Esophagus (tissue), 2 donors: ENCODE measurements around the gene ULK4. TPM values are rescaled to one million over a fixed set of nuclear protein-coding genes. Genes with fewer than 3 reads are reported as not detected.

Source experiments
- H3K27ac ChIP-seq, 2 donors: one replicate each; pipeline ENCODE4 v1.5.1; 2013; ENCODE audit warnings: low read depth in 2 of 2, mild to moderate bottlenecking in 2 of 2, inconsistent platforms in 1 of 2, low read length in 1 of 2, moderate library complexity in 1 of 2
- H3K27me3 ChIP-seq, 2 donors: one replicate each; pipeline ENCODE4 v1.6.1; 2013; ENCODE audit warnings: low read length in 2 of 2, control low read depth in 1 of 2, mild to moderate bottlenecking in 1 of 2; ENCODE audit not compliant: insufficient read depth in 2 of 2, control insufficient read depth in 1 of 2
- H3K36me3 ChIP-seq, 2 donors: one replicate each; pipeline ENCODE4 v1.6.1; 2013; ENCODE audit warnings: low read length in 1 of 2; ENCODE audit not compliant: control insufficient read depth in 2 of 2, insufficient read depth in 2 of 2
- H3K4me1 ChIP-seq, 2 donors: one replicate each; pipeline ENCODE4 v1.6.1; 2013; ENCODE audit warnings: low read length in 1 of 2; ENCODE audit not compliant: control insufficient read depth in 2 of 2, insufficient read depth in 2 of 2
- H3K4me3 ChIP-seq, 2 donors: one replicate each; pipeline ENCODE4 v1.5.1; 2013; ENCODE audit warnings: low read length in 2 of 2, mild to moderate bottlenecking in 2 of 2, low read depth in 1 of 2, moderate library complexity in 1 of 2
- H3K9me3 ChIP-seq, 2 donors: one replicate each; pipeline ENCODE4 v1.6.1; 2013; ENCODE audit warnings: mild to moderate bottlenecking in 2 of 2, low read depth in 1 of 2, low read length in 1 of 2, moderate library complexity in 1 of 2; ENCODE audit not compliant: control insufficient read depth in 2 of 2, insufficient read depth in 1 of 2
- WGBS, 2 donors: extraction: QIAGEN DNeasy Blood & Tissue Kit; methylation state at CpG; one replicate each; pipeline ENCODE4 v1.1.7; 2013; 5-methylcytosine and 5-hydroxymethylcytosine counted together
- polyA plus RNA-seq, 2 donors: library from polyadenylated mRNA; stranded (reverse); fragments of 200-250 nt; gene quantifications; one replicate each; pipeline ENCODE4 v1.2.3, GENCODE V29; 2013
- donor health status: healthy with polysubstance abuse.
- donor health status: Bipolar disorder and iron deficiency.

Gene ULK4
- polyA plus RNA-seq, 2 donors, result 1.1 to 1.3 TPM

- H3K4me1 ChIP-seq, result peaks cover 0 to under 1% of the 10 kb centered on the region in 2 donors
- no peaks in the 10 kb centered on the region for H3K9me3 ChIP-seq
- WGBS, 2 donors, result 75 to 81% methylated on average over 3 of the region's 3 CpGs
- H3K27me3 ChIP-seq, result no peaks in the 10 kb centered on the region
- H3K36me3 ChIP-seq, result no peaks in the 10 kb centered on the region
- H3K27ac ChIP-seq, result no peak overlapping the region
- H3K4me3 ChIP-seq, result no peak overlapping the region
These were observed 701.8 kb downstream of the ULK4 start for GRCh38 chr3:41260063-41260450.

DNA sequence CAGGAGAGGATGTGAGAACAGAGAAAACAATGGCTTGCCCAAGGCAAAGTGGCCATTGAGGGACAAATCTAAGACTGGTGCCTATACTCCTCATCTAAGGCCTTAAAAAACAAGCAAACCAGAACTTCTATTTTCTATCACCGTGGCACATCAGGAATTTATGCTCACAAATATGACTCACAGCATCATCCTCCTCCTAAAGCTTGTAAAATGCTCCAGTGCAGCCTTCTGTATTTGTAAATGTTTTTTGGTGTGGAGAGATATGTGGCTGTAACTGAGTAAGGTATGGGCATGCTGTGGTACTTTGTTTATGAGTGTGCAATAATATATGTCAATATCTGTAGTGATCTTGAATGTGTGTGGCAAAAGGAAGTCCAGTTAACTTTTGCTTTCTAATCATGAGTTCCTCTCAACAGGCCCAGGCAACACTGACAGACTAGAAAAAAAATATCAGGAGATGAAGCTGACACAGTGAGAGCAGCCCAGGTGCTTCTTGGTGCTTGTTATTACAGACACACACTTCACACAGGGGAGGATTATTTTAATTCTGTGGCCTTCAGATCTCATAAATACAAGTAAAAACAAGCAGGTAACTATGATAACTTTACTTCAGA, 702.3 kb downstream of the ULK4 start:
- Histone ChIP-seq H3K27me3 (no peaks in the 10 kb centered on the region), H3K36me3 (no peaks in the 10 kb centered on the region), H3K4me3 (no peak overlapping the region), H3K27ac (no peak overlapping the region), H3K4me1 (no peaks in the 10 kb centered on the region), H3K9me3 (no peaks in the 10 kb centered on the region)
- WGBS, 2 donors, result 47 to 70% methylated on average over 1 of the region's 1 CpG

DNA sequence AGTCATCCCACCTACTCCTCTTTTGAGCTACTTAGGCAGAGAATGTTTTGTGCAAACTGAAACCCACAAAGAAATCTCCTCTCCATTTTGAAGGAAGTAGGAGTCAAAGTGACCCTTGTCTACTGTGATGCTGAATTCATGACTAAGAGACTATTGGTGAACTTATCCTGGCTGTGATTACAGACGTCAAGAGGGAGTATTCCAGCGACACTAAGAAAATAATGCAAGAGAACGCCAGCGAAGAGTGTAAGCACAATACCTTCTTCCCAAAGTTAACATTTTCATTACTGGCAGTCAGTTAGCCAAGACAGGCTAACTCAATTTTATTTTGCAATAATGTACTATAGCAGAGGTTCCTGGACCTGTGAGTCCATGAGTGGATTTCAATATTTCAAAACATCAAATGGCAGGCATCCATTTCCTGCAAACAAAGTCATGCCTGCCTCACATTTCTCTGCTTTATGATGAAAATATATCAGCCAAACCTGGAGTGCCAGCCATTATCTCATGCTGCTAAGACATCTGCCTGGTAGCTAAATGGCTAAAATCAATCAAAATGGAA, 703.6 kb downstream of the ULK4 start:
- 94 to 95% methylated on average over 4 of the region's 4 CpGs for WGBS, 2 donors
- Histone ChIP-seq H3K4me1 (no peaks in the 10 kb centered on the region), H3K27me3 (no peaks in the 10 kb centered on the region), H3K27ac (no peak overlapping the region), H3K4me3 (no peak overlapping the region), H3K36me3 (no peaks in the 10 kb centered on the region), H3K9me3 (no peaks in the 10 kb centered on the region)

- Histone ChIP-seq H3K27me3 (no peaks in the 10 kb centered on the region), H3K27ac (no peak overlapping the region), H3K4me1 (peaks cover 0 to 3% of the 10 kb centered on the region in 2 donors), H3K4me3 (no peak overlapping the region), H3K36me3 (no peaks in the 10 kb centered on the region), H3K9me3 (no peaks in the 10 kb centered on the region)
- WGBS, 2 donors, result 95 to 96% methylated on average over 1 of the region's 1 CpG
These were observed 710.3 kb downstream of the ULK4 start for GRCh38 chr3:41251593-41251992.

DNA sequence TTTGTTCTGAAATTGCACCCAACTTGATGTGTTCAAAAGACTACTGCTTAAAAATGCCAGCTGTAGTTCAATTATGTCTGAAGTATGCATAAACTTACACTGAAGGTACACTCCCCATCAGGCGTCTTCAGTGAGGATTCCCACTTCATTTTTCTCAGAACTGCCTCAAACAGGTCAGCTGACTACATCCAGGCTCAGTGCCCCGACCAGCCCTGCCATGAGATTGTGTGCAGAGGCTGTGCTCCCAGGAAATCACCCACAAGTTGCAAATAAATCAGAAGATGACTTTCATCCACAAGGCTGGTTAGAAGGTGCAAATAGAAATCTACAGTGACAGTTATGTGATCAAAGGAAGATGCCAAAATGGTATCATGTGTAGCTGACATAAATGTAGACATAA, 711.1 kb downstream of the ULK4 start:
- Histone ChIP-seq H3K27ac (no peak overlapping the region), H3K27me3 (no peaks in the 10 kb centered on the region), H3K4me1 (peaks cover 0 to 3% of the 10 kb centered on the region in 2 donors), H3K36me3 (no peaks in the 10 kb centered on the region), H3K9me3 (no peaks in the 10 kb centered on the region), H3K4me3 (no peak overlapping the region)
- WGBS, 2 donors, result 61 to 75% methylated on average over 2 of the region's 2 CpGs

DNA sequence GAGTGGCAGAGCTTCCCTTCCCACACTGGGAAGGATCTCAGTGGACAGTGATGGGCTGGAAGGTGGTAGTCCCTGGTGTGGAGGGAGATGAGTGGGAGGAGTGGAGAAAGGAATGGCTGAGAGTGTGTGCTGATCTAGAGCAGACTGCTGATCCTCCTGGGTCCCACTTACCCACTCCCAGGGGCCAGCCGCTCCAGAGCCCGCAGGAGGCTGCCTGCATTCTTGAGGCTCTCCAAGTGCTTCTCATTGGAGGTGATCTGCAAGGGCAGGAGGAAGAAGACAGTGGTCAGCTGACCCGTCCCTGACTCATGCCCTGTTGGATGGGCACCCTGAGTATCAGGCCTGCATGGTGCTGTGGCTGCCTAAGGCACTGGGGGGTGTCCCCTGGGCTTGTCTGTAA, 712.6 kb downstream of the ULK4 start:
- Histone ChIP-seq H3K27ac (no peak overlapping the region), H3K27me3 (no peaks in the 10 kb centered on the region), H3K4me3 (no peak overlapping the region), H3K36me3 (peaks cover 0 to 5% of the 10 kb centered on the region in 2 donors), H3K4me1 (peaks cover 0 to 3% of the 10 kb centered on the region in 2 donors), H3K9me3 (no peaks in the 10 kb centered on the region)
- 92 to 100% methylated on average over 3 of the region's 3 CpGs for WGBS, 2 donors

DNA sequence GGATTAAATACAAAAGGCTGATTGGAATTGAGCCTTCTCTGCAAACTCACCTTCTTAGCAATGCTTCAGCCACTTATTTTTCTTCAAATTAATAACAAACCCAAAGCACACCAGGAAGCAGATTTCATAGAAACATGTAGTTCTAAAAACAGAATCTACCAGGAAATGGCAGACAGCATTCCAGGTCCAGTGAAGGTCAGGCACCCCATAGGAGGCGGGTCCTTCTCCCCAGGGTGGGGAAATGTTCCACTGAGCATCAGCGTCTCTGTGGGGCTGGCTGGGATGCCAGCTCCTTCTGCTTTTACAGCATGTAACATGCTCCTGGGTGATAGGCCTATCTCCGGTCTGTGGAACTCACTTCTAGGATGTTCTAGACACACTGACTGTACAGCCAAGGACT, 713.4 kb downstream of the ULK4 start:
- peaks cover 0 to 5% of the 10 kb centered on the region in 2 donors for H3K36me3 ChIP-seq
- H3K27me3 ChIP-seq, result no peaks in the 10 kb centered on the region
- H3K9me3 ChIP-seq, result no peaks in the 10 kb centered on the region
- H3K4me1 ChIP-seq, result peaks cover 0 to 3% of the 10 kb centered on the region in 2 donors
- H3K4me3 ChIP-seq, result no peak overlapping the region
- WGBS, 2 donors, result 83 to 85% methylated on average over 3 of the region's 3 CpGs
- H3K27ac ChIP-seq, result no peak overlapping the region

DNA sequence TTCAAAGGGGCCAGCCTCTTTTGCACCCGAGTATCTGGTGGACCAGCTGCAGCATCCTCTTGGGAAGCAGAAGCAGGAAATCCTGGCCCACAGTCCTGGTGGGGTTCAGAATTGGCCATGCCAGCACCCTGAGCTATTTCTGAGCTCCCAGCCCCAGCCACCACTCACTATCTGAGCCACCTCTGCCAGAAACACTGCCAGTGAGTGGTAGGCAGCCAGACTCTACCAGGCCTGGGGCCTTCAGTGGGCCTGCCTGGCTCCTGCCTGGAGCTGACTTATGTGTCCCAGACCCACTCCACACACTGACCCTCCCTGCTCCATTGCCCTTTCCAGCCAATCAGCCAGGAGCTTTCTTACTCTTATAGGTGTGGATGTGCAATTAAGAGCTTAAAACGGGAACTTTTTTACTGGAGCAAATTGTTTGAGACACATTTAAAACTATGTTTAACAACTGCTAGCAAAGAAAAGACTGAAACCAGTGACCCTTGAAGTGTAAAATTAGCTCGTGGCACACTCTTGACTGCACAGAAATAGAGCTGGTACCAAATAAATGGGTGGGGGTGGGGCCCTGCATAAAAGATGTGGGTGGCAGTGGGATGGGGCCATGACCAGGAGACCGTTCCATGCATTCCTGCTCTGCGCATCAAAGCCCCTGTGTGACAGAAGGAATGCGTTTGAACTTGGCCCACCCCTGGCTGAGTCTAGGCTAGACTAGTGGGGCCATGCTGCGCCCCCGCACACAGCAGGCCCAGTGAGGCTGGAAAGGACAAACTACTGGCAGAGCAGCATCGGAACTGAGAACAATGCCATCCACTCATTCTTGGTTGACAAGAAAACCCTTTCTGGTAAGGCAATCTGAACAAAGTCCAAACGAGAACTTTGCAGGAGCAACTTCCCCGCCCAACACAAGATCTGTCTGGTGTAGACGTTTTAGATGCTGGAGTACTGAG, 714.6 kb downstream of the ULK4 start:
- H3K27ac ChIP-seq, result no peak overlapping the region
- WGBS, 2 donors, result 63 to 75% methylated on average over 12 of the region's 12 CpGs
- no peaks in the 10 kb centered on the region for H3K9me3 ChIP-seq

GRCh38 chr3:41244620-41245336, 717.1 kb downstream of the ULK4 start:
- peaks cover 0 to 7% of the 10 kb centered on the region in 2 donors for H3K36me3 ChIP-seq
- peaks cover 0 to 3% of the 10 kb centered on the region in 2 donors for H3K4me1 ChIP-seq
- WGBS, 2 donors, result 80 to 90% methylated on average over 6 of the region's 6 CpGs
- no peak overlapping the region for H3K4me3 ChIP-seq
- H3K27me3 ChIP-seq, result no peaks in the 10 kb centered on the region
- H3K9me3 ChIP-seq, result no peaks in the 10 kb centered on the region
- H3K27ac ChIP-seq, result no peak overlapping the region

More for the DNA sequence above, 714.6 kb downstream of the ULK4 start:
- H3K4me3 ChIP-seq, result no peak overlapping the region
- peaks cover 0 to 3% of the 10 kb centered on the region in 2 donors for H3K4me1 ChIP-seq
- peaks cover 0 to 5% of the 10 kb centered on the region in 2 donors for H3K36me3 ChIP-seq
- H3K27me3 ChIP-seq, result no peaks in the 10 kb centered on the region
